GM18520 (cell line): ENCODE results near the gene ATP11B.

ENCODE experiments used
- ATAC-seq: cut with Tn5 transposase; IDR thresholded peaks from one replicate; pipeline ENCODE4 v1.9.1; 2021; ENCODE audit not compliant: unreplicated experiment

ATP11B gene

DNA sequence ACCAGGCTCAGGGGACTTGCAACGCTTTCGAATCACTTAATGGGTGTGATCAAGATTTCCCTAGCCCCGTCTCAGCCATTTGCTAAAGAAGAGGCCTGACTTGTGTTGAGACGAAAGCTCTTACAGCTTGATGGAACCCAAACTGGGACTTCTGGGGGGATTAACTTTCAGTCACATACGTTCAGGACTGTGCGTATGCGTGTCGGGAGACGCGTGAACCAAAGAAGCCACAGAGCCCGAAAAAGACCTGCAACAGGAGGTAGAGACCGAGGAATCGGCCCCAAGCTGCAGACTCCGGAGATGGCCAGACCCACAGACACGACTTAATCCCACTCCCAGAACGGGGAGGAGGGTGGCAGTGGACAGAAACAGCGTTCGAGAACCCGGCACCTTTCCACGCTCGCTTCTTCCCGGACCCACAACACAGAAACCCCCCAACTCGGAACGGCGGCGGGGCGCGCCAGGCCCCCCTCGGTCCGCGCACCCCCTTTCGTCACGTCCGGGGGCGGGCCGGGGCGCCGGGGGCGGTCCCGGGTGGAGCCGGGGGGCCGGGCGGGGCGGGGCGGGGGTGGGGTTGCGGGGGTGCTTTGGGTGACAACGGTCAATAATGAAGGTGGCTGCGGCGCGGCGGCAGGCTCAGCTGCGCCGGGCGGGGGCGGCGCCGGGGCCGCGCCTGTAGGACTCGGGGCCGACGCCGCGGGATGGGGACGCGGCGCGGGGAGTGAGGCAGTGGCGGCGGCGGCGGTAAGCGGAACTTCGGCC, at the start of gene ATP11B:
ATP11B (plus strand) TSS at position 604 of the 762 bp plus-strand sequence. CDS start 256 bp downstream, outside the sequence.
- peak; percentile 63 for ATAC-seq

DNA sequence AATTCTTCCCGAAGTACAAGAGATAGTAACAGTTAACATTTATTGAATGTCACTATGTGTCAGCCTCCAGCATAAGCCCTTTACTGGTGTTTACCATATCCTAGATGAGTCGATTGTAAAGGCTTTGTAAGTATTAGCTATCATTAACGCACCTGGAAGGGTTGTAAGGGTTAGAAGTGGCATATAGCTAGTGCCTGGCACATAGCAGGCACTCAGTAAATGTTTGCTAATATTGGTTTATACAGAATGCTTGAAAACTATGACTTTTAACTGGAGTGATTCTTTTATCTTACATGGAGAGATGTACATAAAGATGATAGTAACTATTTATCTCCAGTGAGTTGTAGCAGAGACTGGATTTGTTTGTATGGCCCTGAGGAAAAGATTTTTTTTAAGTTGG, 46.3 kb upstream of the ATP11B start:
- ATAC-seq: no peak

GRCh38 chr3:182755308-182755707, 38.0 kb upstream of the ATP11B start:
- ATAC-seq: no peak

- ATAC-seq: no peak
Observed at GRCh38 chr3:182755712-182756111, 37.6 kb upstream of the ATP11B start.

GRCh38 chr3:182760576-182761164, 32.6 kb upstream of the ATP11B start:
- ATAC-seq: no peak

- ATAC-seq: no peak
Observed at GRCh38 chr3:182763896-182764295, 29.4 kb upstream of the ATP11B start.

DNA sequence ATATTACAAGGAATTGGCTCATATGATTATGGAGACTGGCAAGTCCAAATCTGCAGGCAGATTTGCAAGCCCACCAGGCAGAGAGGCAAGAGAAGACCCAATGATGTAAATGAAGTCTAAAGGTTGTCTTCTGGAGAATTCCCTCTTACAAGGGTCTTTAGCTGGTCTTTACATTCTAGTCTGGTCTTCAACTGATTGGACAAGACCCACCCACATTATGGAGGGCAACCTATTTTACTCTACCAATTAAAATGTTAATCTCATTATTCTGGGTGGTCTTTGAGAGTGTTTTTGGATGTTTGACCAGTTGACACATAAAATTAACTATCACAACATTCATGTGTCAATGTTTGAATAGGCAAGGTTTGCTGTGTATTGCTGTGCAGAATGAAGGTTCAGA, 28.0 kb upstream of the ATP11B start:
- ATAC-seq: no peak

- no peak for ATAC-seq
Observed at GRCh38 chr3:182766099-182766498, 27.2 kb upstream of the ATP11B start.

- ATAC-seq: no peak
Observed at GRCh38 chr3:182768413-182768812, 24.9 kb upstream of the ATP11B start.

DNA sequence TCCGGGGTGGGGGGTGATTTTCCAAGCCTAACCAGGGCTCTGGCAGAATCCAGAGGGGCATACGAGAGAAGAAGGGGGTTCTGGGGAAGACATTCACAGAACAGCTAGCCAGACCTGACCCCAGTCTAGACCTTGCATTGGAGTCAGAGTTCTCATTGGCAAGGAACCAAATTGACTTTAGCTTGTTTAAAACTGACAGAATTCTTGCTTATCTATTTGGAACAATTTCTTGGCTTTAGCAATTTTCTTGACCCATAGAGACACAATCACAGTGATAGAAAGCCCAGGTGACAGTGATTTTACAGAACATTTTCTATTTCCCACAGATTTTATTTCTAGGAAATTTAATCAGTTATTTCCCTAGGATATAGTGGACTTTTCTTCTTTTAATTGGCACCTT, 23.6 kb upstream of the ATP11B start:
- ATAC-seq: no peak

GRCh38 chr3:182782149-182782548, 11.2 kb upstream of the ATP11B start:
- no peak for ATAC-seq

DNA sequence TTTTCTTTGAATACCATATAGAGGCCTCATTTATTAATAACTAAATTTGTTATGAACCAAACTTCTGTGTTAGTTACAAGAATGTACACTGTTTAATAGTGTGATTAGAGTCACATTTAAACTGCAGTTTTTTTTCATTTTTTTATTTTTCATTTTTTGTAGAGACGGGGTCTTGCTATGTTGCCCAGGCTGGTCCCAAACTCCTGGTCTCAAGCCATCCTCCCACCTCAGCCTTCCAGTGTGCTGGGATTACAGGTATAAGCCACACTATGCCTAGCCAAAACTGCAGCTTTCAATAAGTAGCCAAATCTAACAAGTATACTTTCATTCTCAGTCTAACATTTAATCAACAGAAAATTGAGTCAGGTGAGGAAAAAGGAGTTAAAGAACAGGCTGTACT, 10.2 kb upstream of the ATP11B start:
- no peak for ATAC-seq

DNA sequence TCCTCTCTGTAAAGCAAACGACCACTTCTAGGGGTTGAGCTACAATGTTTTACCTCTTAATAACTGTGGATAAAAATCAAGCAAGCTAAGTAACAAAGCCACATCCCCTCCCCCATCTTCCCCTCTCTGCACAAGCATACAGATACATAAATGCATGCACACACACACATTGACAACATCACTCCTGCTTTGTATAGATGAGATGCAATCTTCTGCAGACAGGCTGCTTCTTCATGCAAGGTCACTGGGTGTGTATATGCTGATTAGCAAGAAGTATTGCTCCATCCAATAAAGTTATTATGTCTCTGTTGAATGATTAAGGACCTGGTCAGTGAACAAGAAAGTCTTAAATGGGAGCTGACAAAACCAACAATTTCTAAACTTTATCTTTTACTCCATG, 8.8 kb upstream of the ATP11B start:
- no peak for ATAC-seq

DNA sequence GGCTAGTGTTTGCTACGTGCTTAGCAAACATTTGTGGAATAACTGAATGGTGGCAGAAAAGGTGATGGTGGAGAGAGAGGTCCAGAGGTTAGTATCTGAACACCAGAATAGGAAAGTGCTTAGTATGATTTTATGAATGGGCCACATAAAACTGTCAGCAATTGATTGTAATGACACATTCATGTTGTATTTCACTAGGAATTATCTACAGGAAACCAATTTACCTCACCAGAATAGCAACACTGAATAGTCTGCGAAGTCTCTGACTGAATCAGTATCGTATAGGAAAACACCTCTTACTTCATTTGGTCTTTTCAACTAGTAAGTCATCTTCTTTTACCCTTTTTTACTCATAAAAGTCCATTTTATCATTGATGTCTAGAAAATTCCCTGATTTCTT, 8.2 kb upstream of the ATP11B start:
- no peak for ATAC-seq

- ATAC-seq: no peak
Observed at GRCh38 chr3:182785756-182786155, 7.5 kb upstream of the ATP11B start.

DNA sequence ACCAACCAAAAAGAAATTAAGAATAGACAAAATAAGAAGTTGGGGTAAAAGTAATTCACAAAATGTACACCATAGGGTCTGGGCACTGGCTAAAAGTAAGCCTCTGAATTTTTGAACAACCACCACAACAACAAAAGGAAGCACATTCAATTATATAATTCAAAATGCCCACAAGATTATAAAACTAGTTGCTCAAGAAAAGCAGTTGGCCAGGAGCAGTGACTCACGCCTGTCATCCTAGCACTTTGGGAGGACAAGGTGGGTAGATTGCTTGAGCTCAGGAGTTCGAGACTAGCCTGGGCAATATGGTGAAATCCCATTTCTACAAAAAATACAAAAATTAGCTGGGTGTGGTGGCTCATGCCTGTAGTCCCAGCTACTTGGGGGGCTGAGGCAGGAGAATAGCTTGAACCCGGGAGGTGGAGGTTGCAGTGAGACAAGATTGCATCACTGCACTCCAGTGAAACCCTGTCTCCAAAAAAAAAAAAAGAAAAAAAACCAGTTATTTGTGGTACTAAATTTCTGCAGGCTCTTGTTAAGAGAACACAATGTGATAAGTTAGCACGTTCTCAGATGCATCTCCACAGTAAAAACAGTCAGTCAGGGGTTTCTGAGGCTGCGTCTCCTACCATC, 6.6 kb upstream of the ATP11B start:
- no peak for ATAC-seq

DNA sequence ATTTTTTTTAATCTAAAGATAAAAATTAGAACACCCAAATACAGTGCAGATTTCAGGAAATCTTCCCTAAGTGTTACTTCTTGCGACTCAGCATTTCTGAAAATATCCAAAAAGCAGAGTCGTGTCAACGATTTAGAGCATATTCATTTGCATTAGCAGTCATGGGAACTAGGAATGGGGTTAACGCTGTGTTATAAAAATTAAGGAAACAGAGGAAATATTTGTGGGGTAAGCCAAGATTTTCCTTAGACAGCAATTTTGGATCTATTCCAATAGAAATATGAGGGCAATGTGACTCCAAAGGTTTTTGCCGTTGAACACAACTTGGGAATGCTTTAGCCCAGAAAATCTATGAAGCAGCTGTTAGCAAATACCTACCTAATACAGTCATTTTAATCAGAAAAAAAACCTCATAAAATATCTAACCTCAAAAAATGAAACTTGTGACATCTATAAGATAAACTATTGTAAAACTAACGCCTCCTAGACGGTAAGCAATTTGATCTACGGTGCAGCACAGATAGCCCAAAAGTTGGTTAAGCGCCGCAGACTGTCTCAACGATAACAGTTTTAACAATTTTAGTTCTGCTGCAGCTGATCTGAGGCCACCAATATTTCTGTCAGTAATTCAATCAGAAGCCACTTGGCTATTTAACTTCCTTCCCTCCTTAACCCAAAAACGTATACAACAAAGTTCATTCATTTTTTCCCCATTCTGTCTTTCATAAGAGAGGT, 5.8 kb upstream of the ATP11B start:
- ATAC-seq: no peak

DNA sequence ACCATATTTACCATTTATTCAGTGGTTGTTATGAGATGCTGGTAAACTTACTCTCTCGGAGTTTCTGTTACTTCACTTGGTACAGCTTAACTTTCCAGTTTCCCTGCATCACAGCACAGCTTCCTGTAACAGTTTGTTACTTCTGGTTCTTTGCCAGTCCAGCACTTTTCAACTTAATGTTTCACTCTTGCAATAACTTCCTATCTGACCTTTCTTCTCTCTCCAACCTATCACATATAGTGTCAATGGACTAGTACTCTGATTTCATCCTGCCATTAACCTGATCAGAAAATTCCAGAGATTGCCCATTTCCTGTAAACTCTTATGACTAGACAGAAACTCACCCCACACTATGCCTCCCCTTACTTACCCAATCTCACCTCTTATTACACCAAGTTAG, 3.9 kb upstream of the ATP11B start:
- ATAC-seq: no peak

- no peak for ATAC-seq
Observed at GRCh38 chr3:182790612-182791011, 2.7 kb upstream of the ATP11B start.

DNA sequence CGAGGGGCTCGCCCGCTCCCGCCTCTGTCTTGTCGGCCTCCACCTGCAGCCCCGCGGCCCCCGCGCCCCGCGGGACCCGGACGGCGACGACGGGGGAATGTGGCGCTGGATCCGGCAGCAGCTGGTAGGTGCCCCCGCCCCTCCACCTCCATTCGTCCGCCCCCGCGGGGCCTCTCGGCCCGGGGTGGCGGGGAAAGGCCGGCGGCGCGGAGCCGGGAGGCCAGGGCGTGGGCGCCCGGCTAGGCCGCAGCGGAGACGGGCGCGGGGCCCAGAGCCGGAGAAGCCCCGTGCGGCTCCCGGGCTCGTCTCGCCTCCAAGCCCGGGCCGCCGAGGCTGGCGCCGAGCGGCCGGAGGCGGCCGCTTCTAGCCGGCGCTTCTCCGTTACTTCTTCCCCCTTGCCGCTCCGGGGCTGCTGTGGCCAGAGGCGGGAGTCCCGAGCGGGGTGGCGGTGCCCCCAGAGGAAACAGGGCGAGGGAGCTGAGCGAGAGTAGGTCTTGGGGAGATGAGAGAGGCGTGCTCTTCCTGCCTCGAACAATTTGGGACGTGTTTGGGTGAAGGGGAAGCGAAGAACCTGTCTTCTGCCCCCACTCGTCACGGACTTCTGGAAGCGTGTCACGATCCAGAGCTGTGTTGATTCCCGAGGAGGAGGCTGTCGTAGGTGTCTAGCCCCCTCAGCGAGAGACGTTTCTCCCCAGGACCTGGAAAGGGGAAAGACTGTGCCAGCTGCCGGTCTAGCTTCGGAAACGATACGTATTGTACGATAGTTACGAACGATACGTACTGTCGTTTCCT, 555 bp downstream of the ATP11B start:
- peak; percentile 21 for ATAC-seq
